ENCODE measurements around the gene CNBP. TPM values are rescaled to one million over a fixed set of nuclear protein-coding genes. Genes with fewer than 3 reads are reported as not detected.
A peak's percentile ranks its signal among the peaks of the same experiment; 100 is the strongest.

CNBP gene
- total RNA-seq: 100 to 1,000 TPM; 185 to 426 (median 312) TPM

GRCh38 chr3:129183569-129184395, at the start of gene CNBP:
CNBP (minus strand) TSS chr3:129183896; CDS start chr3:129171757, 12,139 bp downstream.
- peak; percentile 100 for ATAC-seq (ENCODE audit: low FRiP score in 2 of 2)
- Histone ChIP-seq H3K4me3 (peak within 1 kb of the TSS; percentile 59 to 99 (median 84)), H3K4me1 (peaks cover 39 to 53% (median 46%) of the 10 kb centered on the region in 4 donors), H3K27ac (peak within 1 kb of the TSS; percentile 98 to 100 (median 100)), H3K27me3 (no peaks in the 10 kb centered on the region), H3K9me3 (no peaks in the 10 kb centered on the region), H3K36me3 (peaks cover 0 to 8% (median 5%) of the 10 kb centered on the region in 4 donors)
- DNase-seq: peak; percentile 96 to 99
- WGBS, 2 donors: 0 to 1% methylated on average over 22 to 46 of the region's 83 CpGs
- TF ChIP-seq POLR2AphosphoS5 (IDR thresholded peaks at IDR 0.05) (peak; percentile 95 to 98), CTCF (IDR thresholded peaks at IDR 0.05) (peak in 3 of 6 experiments; percentile 13 to 29 (median 19)), POLR2A (IDR thresholded peaks at IDR 0.05) (peak; percentile 61 to 99 (median 96)), EP300 (IDR thresholded peaks at IDR 0.05) (peak in 1 of 4 donors; percentile 16)

- DNase-seq: no peak
- ATAC-seq (ENCODE audit: low FRiP score in 2 of 2): no peak
- H3K27ac ChIP-seq: peak overlapping the region; percentile 85 to 89 (median 88)
- no peaks in the 10 kb centered on the region for H3K27me3 ChIP-seq
- H3K4me3 ChIP-seq: no peak overlapping the region
- H3K36me3 ChIP-seq: no peaks in the 10 kb centered on the region
- WGBS, 2 donors: 84 to 87% methylated on average over 10 of the region's 10 CpGs
- peaks cover 30 to 38% (median 31%) of the 10 kb centered on the region in 4 donors for H3K4me1 ChIP-seq
- TF ChIP-seq CTCF (IDR thresholded peaks at IDR 0.05): no peak
- TF ChIP-seq EP300 (IDR thresholded peaks at IDR 0.05): no peak
- no peak for TF ChIP-seq POLR2AphosphoS5 (IDR thresholded peaks at IDR 0.05)
- no peak for TF ChIP-seq POLR2A (IDR thresholded peaks at IDR 0.05)
- no peaks in the 10 kb centered on the region for H3K9me3 ChIP-seq
Observed at GRCh38 chr3:129231331-129232119, 47.8 kb upstream of the CNBP start.

- no peak overlapping the region for H3K4me3 ChIP-seq
- peaks cover 34 to 48% (median 40%) of the 10 kb centered on the region in 4 donors for H3K4me1 ChIP-seq
- H3K9me3 ChIP-seq: no peaks in the 10 kb centered on the region
- ATAC-seq (ENCODE audit: low FRiP score in 2 of 2): peak; percentile 76 to 78
- peak overlapping the region; percentile 84 to 89 (median 87) for H3K27ac ChIP-seq
- H3K36me3 ChIP-seq: no peaks in the 10 kb centered on the region
- TF ChIP-seq POLR2AphosphoS5 (IDR thresholded peaks at IDR 0.05) (peak; percentile 53 to 93), EP300 (IDR thresholded peaks at IDR 0.05) (peak in 2 of 4 donors; percentile 18 to 83), CTCF (IDR thresholded peaks at IDR 0.05) (no peak), POLR2A (IDR thresholded peaks at IDR 0.05) (peak in 1 of 4 donors; percentile 66)
- H3K27me3 ChIP-seq: no peaks in the 10 kb centered on the region
- WGBS, 2 donors: 49 to 52% methylated on average over 7 of the region's 7 CpGs
- peak in 1 of 2 donors; percentile 60 for DNase-seq
Observed at GRCh38 chr3:129230311-129231019, 46.8 kb upstream of the CNBP start.

- H3K27ac ChIP-seq: peak overlapping the region; percentile 84 to 89 (median 87)
- peaks cover 47 to 63% (median 53%) of the 10 kb centered on the region in 4 donors for H3K4me1 ChIP-seq
- TF ChIP-seq POLR2AphosphoS5 (IDR thresholded peaks at IDR 0.05) (peak; percentile 6 to 34), EP300 (IDR thresholded peaks at IDR 0.05) (no peak), POLR2A (IDR thresholded peaks at IDR 0.05) (peak in 1 of 4 donors; percentile 7), CTCF (IDR thresholded peaks at IDR 0.05) (peak in 1 of 6 experiments; percentile 8)
- 49 to 55% methylated on average over 8 to 11 of the region's 11 CpGs for WGBS, 2 donors
- H3K4me3 ChIP-seq: no peak overlapping the region
- no peak for ATAC-seq (ENCODE audit: low FRiP score in 2 of 2)
- H3K36me3 ChIP-seq: no peaks in the 10 kb centered on the region
- H3K9me3 ChIP-seq: no peaks in the 10 kb centered on the region
- no peak for DNase-seq
- H3K27me3 ChIP-seq: no peaks in the 10 kb centered on the region
Observed at GRCh38 chr3:129228891-129229585, 45.3 kb upstream of the CNBP start.
